Liver (tissue), 9 donors: ENCODE results near the gene CYSRT1. TPM values are rescaled to one million over a fixed set of nuclear protein-coding genes. Genes with fewer than 3 reads are reported as not detected.

ENCODE experiments used
- DNase-seq: peaks from one replicate; pipeline ENCODE4 v3.0.0-alpha.2; 2017; ENCODE audit warnings: low spot score
- H3K27ac ChIP-seq, 2 donors: one replicate each; pipeline ENCODE4 v1.7.0; 2013; ENCODE audit warnings: inconsistent platforms in 2 of 2, low read length in 2 of 2, control low read depth in 1 of 2, low read depth in 1 of 2, mild to moderate bottlenecking in 1 of 2
- H3K27me3 ChIP-seq, 4 donors: one replicate each; pipeline versions ENCODE4 v1.6.1 to v1.7.0; 2013; ENCODE audit warnings: low read length in 3 of 4, inconsistent platforms in 1 of 4, mild to moderate bottlenecking in 1 of 4, moderate library complexity in 1 of 4; ENCODE audit not compliant: control insufficient read depth in 4 of 4, insufficient read depth in 4 of 4
- H3K36me3 ChIP-seq, 4 donors: one replicate each; pipeline versions ENCODE4 v1.6.1 to v1.7.0; 2013; ENCODE audit warnings: low read length in 3 of 4, mild to moderate bottlenecking in 3 of 4, low read depth in 1 of 4, moderate library complexity in 1 of 4; ENCODE audit not compliant: control insufficient read depth in 4 of 4, insufficient read depth in 3 of 4
- H3K4me1 ChIP-seq, 4 donors: one replicate each; pipeline versions ENCODE4 v1.6.1 to v1.7.0; 2013; ENCODE audit warnings: low read length in 3 of 4, mild to moderate bottlenecking in 3 of 4, moderate library complexity in 1 of 4; ENCODE audit not compliant: control insufficient read depth in 4 of 4, insufficient read depth in 4 of 4
- H3K4me3 ChIP-seq, 3 donors: one replicate each; pipeline versions ENCODE4 v1.6.1 to v1.7.0; 2013; ENCODE audit warnings: low read length in 3 of 3, control low read depth in 1 of 3, low read depth in 1 of 3, mild to moderate bottlenecking in 1 of 3
- H3K9ac ChIP-seq, 2 donors: one replicate each; pipeline ENCODE4 v1.7.0; 2013; ENCODE audit warnings: low read length in 2 of 2, mild to moderate bottlenecking in 2 of 2, moderate library complexity in 2 of 2, control low read depth in 1 of 2, low read depth in 1 of 2
- H3K9me3 ChIP-seq, 4 donors: one replicate each; pipeline versions ENCODE4 v1.6.1 to v1.7.0; 2013; ENCODE audit warnings: low read length in 3 of 4; ENCODE audit not compliant: control insufficient read depth in 4 of 4
- ATF3 ChIP-seq: IDR thresholded peaks from 2 replicates; pipeline ENCODE4 v1.6.1; 2016; ENCODE audit warnings: antibody characterized with exemption
- CTCF ChIP-seq: fragments of 150-350 bp; IDR thresholded peaks from 2 replicates; pipeline ENCODE4 v1.5.1; 2017; ENCODE audit warnings: improper control_type of control experiment, low read depth, low read length; ENCODE audit not compliant: missing input control
- EGR1 ChIP-seq, 2 donors: IDR thresholded peaks; 2 replicates each; pipeline ENCODE4 v1.6.1; 2016 to 2018; ENCODE audit warnings: antibody characterized with exemption in 2 of 2, low read depth in 2 of 2
- JUND ChIP-seq, 2 donors: IDR thresholded peaks; 2 replicates each; pipeline ENCODE4 v1.6.1; 2016; ENCODE audit warnings: antibody characterized with exemption in 2 of 2
- NR2F2 ChIP-seq: IDR thresholded peaks from 2 replicates; pipeline ENCODE4 v1.6.1; 2016; ENCODE audit warnings: antibody characterized with exemption
- RAD21 ChIP-seq, 2 donors: IDR thresholded peaks; 2 replicates each; pipeline ENCODE4 v1.6.1; 2016; ENCODE audit warnings: antibody characterized with exemption in 2 of 2, mild to moderate bottlenecking in 2 of 2
- REST ChIP-seq: IDR thresholded peaks from 2 replicates; pipeline ENCODE4 v1.6.1; 2016; ENCODE audit warnings: antibody characterized with exemption, mild to moderate bottlenecking
- RXRA ChIP-seq, 2 donors: IDR thresholded peaks; 2 replicates each; pipeline ENCODE4 v1.6.1; 2017 to 2018; ENCODE audit warnings: antibody characterized with exemption in 2 of 2, mild to moderate bottlenecking in 1 of 2
- SP1 ChIP-seq: IDR thresholded peaks from 2 replicates; pipeline ENCODE4 v1.6.1; 2018; ENCODE audit warnings: antibody characterized with exemption, mild to moderate bottlenecking
- TAF1 ChIP-seq: conservative IDR thresholded peaks from 2 replicates; pipeline ENCODE4 v1.6.1; 2016; ENCODE audit warnings: antibody characterized with exemption, mild to moderate bottlenecking
- YY1 ChIP-seq: IDR thresholded peaks from 2 replicates; pipeline ENCODE4 v1.6.1; 2016; ENCODE audit warnings: antibody characterized with exemption, mild to moderate bottlenecking
- ZBTB33 ChIP-seq: IDR thresholded peaks from 2 replicates; pipeline ENCODE4 v1.6.1; 2016; ENCODE audit warnings: antibody characterized with exemption
- WGBS: extraction: QIAGEN DNeasy Blood & Tissue Kit; methylation state at CpG from one replicate; pipeline ENCODE4 v1.1.7; 2013; 5-methylcytosine and 5-hydroxymethylcytosine counted together
- polyA plus RNA-seq, 2 donors: library from polyadenylated mRNA; stranded (reverse) in 1 of 2; unstranded in 1 of 2; fragments of 200-250 nt in 1 of 2; fragments of >200 nt in 1 of 2; fragmentation: Nextera tagmentation in 1 of 2; extraction: Ambion mirVana in 1 of 2; gene quantifications; one replicate each; pipeline versions ENCODE4 v1.2.1 to v1.2.3, GENCODE V29; 2013 to 2015
- total RNA-seq, 2 donors: library from RNA; depleted of rRNA; stranded (reverse); fragments of >200 nt; gene quantifications; one replicate each; pipeline ENCODE4 v1.2.3, GENCODE V29; 2014
- donor health status: healthy.
- donor health status: healthy.
- donor health status: healthy.
- donor health status: healthy.
- donor health status: healthy.

The CYSRT1 gene
- total and polyA plus RNA-seq, 4 donors = 0.14 to 0.50 (median 0.20) TPM

- TF ChIP-seq REST (no peak), ZBTB33 (no peak), RAD21 (IDR thresholded peaks at IDR 0.05) (no peak)
Measured at GRCh38 chr9:137225699-137226331, 841 bp downstream of the CYSRT1 start (continued).

GRCh38 chr9:137226338-137227053 lies 1.5 kb downstream of the CYSRT1 start:
- 63% methylated on average over 18 of the region's 18 CpGs for WGBS
- H3K9ac ChIP-seq = no peak overlapping the region
- TF ChIP-seq NR2F2 (no peak), YY1 (no peak), SP1 (no peak), RXRA (IDR thresholded peaks at IDR 0.05) (no peak), ATF3 (no peak), TAF1 (no peak), CTCF (no peak), EGR1 (IDR thresholded peaks at IDR 0.05; ENCODE audit: low read depth in 2 of 2) (no peak), JUND (IDR thresholded peaks at IDR 0.05) (no peak)

More at GRCh38 chr9:137226338-137227053, 1.5 kb downstream of the CYSRT1 start:
- H3K27me3 ChIP-seq = no peaks in the 10 kb centered on the region
- no peak overlapping the region for H3K4me3 ChIP-seq
- H3K9me3 ChIP-seq = no peaks in the 10 kb centered on the region
- H3K27ac ChIP-seq = no peak overlapping the region
- peaks cover 8 to 21% (median 14%) of the 10 kb centered on the region in 4 donors for H3K4me1 ChIP-seq
- no peak for DNase-seq
- no peaks in the 10 kb centered on the region for H3K36me3 ChIP-seq
